ENCODE data around the gene CCL4. TPM values are rescaled to one million over a fixed set of nuclear protein-coding genes. Genes with fewer than 3 reads are reported as not detected.

Gene CCL4
- polyA plus RNA-seq, 1 donor (not counting 4 experiments of a cell fraction or from before 2014, with no cell fraction given), result not detected

GRCh38 chr17:36133602-36134236 is 30.1 kb downstream of the CCL4 start:
- H3K4me3 ChIP-seq (ENCODE audit: control insufficient read depth in 2 of 3, extremely low read depth in 1 of 3, insufficient read depth in 2 of 3, low read depth in 1 of 3, low read length in 3 of 3), result no peak overlapping the region
- H4K20me1 ChIP-seq (ENCODE audit: control insufficient read depth, extremely low read depth, insufficient read depth, low read length), result peaks cover 4% of the 10 kb centered on the region

GRCh38 chr17:36135465-36135864 is 31.8 kb downstream of the CCL4 start:
- Histone ChIP-seq H3K9ac (ENCODE audit: control insufficient read depth, extremely low read depth, insufficient read depth, low read length) (no peak overlapping the region), H3K79me2 (ENCODE audit: control insufficient read depth, insufficient read depth, low read length) (no peaks in the 10 kb centered on the region), H3K4me3 (ENCODE audit: control insufficient read depth in 2 of 3, extremely low read depth in 1 of 3, insufficient read depth in 2 of 3, low read depth in 1 of 3, low read length in 3 of 3) (no peak overlapping the region), H3K27ac (ENCODE audit: control insufficient read depth, insufficient read depth, low read length) (no peak overlapping the region), H3K27me3 (ENCODE audit: control insufficient read depth, extremely low read depth, insufficient read depth, low read length) (peaks cover 4% of the 10 kb centered on the region), H3K4me1 (ENCODE audit: control insufficient read depth, extremely low read depth, insufficient read depth, low read length) (no peaks in the 10 kb centered on the region), H3K4me2 (ENCODE audit: control insufficient read depth, extremely low read depth, insufficient read depth, low read depth, low read length) (no peak overlapping the region), H4K20me1 (ENCODE audit: control insufficient read depth, extremely low read depth, insufficient read depth, low read length) (peaks cover 4% of the 10 kb centered on the region), H3K36me3 (ENCODE audit: control insufficient read depth in 2 of 2, extremely low read depth in 1 of 2, insufficient read depth in 2 of 2, low read length in 2 of 2) (no peaks in the 10 kb centered on the region), H3K9me3 (ENCODE audit: control insufficient read depth, low read depth, low read length) (no peaks in the 10 kb centered on the region), H3K9me1 (ENCODE audit: control insufficient read depth, extremely low read depth, insufficient read depth, low read length) (no peaks in the 10 kb centered on the region), H2AFZ (ENCODE audit: control insufficient read depth, low read length) (no peak overlapping the region)
- TF ChIP-seq EZH2 (IDR thresholded peaks at IDR 0.05; ENCODE audit: low read length), result no peak
- TF ChIP-seq CTCF (optimal IDR thresholded peaks at IDR 0.05 in 1 of 3, IDR thresholded peaks at IDR 0.05 in 1 of 3, conservative IDR thresholded peaks at IDR 0.05 in 1 of 3; ENCODE audit: extremely low read depth in 1 of 3, insufficient read depth in 2 of 3, low read length in 3 of 3), result no peak
- dilution Hi-C loops (cut with MboI; ENCODE audit: extremely low pct_ligation_motif_present, low sequenced_read_pairs), result loop anchor here (25.0 kb wide), 1 partner anchor 148 kb away; the partner anchor contains the start of genes CCL14 and CCL16
- no peak for FAIRE-seq
- DNase-seq (ENCODE audit: low read depth, low spot score), result no peak

More at GRCh38 chr17:36133602-36134236, 30.1 kb downstream of the CCL4 start:
- no peak overlapping the region for H3K9ac ChIP-seq (ENCODE audit: control insufficient read depth, extremely low read depth, insufficient read depth, low read length)
- peaks cover 4% of the 10 kb centered on the region for H3K27me3 ChIP-seq (ENCODE audit: control insufficient read depth, extremely low read depth, insufficient read depth, low read length)
- no peaks in the 10 kb centered on the region for H3K9me1 ChIP-seq (ENCODE audit: control insufficient read depth, extremely low read depth, insufficient read depth, low read length)
- FAIRE-seq (no peak), DNase-seq (ENCODE audit: low read depth, low spot score) (no peak)
- H3K27ac ChIP-seq (ENCODE audit: control insufficient read depth, insufficient read depth, low read length), result no peak overlapping the region
- no peaks in the 10 kb centered on the region for H3K79me2 ChIP-seq (ENCODE audit: control insufficient read depth, insufficient read depth, low read length)
- no peaks in the 10 kb centered on the region for H3K9me3 ChIP-seq (ENCODE audit: control insufficient read depth, low read depth, low read length)
- no peak for TF ChIP-seq CTCF (optimal IDR thresholded peaks at IDR 0.05 in 1 of 3, IDR thresholded peaks at IDR 0.05 in 1 of 3, conservative IDR thresholded peaks at IDR 0.05 in 1 of 3; ENCODE audit: extremely low read depth in 1 of 3, insufficient read depth in 2 of 3, low read length in 3 of 3)
- H3K36me3 ChIP-seq (ENCODE audit: control insufficient read depth in 2 of 2, extremely low read depth in 1 of 2, insufficient read depth in 2 of 2, low read length in 2 of 2), result no peaks in the 10 kb centered on the region
- dilution Hi-C loops (cut with MboI; ENCODE audit: extremely low pct_ligation_motif_present, low sequenced_read_pairs), result loop anchor here (25.0 kb wide), 1 partner anchor 146 kb away; the partner anchor contains the start of genes CCL14 and CCL16
- H2AFZ ChIP-seq (ENCODE audit: control insufficient read depth, low read length), result no peak overlapping the region
- H3K4me2 ChIP-seq (ENCODE audit: control insufficient read depth, extremely low read depth, insufficient read depth, low read depth, low read length), result no peak overlapping the region
- H3K4me1 ChIP-seq (ENCODE audit: control insufficient read depth, extremely low read depth, insufficient read depth, low read length), result no peaks in the 10 kb centered on the region
